Raji (cell line): ENCODE results near the gene TXN2.
A peak's percentile ranks its signal among the peaks of the same experiment; 100 is the strongest.

Experiments used
- POLR2A ChIP-seq: IDR thresholded peaks from 2 replicates; pipeline ENCODE4 v1.6.1; 2011; ENCODE audit warnings: low read depth, low read length, control low read depth; ENCODE audit not compliant: insufficient read depth

The TXN2 gene

DNA sequence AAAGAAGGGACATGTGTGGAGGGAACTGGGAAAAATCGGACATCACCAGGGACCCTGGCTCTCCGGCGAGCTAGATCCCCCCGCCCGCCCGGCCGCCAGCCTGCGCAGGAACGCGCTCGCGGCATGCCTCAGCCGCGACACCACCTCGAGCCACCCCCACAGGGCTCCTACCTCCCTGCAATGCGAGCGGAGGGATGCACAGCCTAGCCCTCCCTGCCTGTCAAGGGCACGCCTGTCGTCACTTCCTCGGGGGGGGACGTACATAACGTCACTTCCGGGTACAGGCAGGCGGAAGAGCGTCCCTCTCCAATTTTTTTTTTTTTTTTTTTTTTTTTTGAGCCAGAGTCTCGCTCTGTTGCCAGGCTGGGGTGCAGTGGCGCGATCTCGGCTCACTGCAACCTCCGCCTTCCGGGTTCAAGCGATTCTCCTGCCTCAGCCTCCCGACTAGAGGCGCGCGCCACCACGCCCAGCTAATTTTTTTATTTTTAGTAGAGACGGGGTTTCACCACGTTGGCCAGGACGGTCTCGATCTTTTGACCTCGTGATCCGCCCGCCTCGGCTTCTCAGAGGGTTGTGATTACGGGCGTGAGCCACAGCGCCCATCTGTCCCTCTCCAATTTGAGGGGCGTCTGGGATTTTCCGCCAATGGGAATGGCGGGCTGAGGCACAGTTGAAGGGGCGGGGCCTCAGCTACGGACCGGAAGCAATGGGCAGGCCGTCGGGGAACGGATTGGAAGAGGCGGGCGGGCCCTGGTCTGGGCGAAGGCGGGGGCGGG is at the start of gene TXN2:
Gene TXN2 (minus strand): TSS at position 248 of the 776 bp plus-strand sequence. CDS start 803 bp downstream, outside the sequence.
- TF ChIP-seq POLR2A: peak; percentile 95

DNA sequence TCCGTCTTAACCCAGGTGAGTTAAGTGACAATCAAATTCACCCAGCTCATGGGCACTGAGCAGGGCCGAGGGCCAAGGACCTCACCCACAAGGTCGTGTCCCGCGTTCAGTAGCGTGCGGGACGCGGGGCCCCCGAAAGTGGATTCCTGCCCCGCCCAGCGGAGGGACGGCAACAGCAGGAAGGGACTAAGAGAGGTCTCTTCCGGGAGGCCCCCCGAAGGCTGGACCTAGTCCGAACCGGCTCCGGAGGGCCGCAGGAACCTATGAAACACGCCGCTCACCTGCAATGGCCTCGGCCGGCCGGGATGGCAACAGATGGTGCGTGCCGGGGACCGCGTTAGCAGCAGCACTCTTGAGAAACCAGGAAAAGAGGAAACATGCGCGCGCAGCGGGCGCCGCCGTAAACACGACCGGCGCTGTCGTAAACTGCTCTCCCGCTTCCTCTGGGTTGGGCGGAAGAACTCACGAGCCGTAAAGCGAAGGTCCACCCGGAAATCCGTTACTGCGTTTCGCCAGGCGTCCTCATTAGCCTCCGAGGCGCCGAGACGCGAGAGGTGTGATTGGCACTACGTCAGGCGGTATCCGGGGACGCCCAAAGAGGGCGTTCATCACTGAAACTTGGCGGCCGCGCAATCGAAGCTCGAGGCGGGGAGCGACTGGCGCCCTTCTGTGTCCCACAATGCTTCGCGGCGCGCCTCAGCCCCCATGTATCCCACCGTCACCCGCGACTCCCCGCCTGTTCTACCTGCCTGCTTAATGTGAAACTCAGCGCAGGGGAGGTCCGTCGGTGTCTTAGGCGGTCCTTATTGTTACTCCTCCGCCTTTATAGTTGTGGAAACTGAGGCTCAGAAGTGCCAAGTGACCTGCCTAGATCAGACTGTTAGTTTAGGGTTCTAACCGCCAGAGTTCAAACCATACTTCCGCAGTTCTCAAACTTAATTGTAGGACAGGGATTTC is 47.6 kb upstream of the TXN2 start, which contains the start of gene EIF3D:
Gene EIF3D (minus strand): TSS at position 372 of the 957 bp plus-strand sequence. CDS start 3,045 bp downstream, outside the sequence.
- peak; percentile 88 for TF ChIP-seq POLR2A

- no peak for TF ChIP-seq POLR2A
Observed at GRCh38 chr22:36528341-36528740, 46.9 kb upstream of the TXN2 start.

DNA sequence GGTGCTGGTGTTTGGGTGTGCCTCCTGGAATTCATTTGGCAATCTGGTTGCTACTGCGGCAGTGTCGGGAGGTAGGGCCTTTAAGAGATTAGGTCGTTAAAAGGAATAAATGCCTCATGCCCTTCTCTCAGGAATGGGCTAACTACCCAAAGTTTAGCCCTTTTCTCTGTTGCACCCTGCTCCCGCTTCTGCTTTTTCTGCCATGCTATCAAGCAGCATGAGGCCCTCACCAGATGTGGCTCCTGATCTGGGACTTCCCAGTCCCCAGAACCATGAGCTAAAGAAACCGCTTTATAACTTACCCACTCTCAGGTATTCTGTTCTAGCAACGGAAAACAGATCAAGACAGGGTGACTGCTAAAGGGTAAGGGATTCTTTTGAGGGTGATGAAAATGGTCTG is 41.2 kb upstream of the TXN2 start:
- TF ChIP-seq POLR2A: no peak

GRCh38 chr22:36520423-36520822 is 39.0 kb upstream of the TXN2 start:
- TF ChIP-seq POLR2A: no peak

- TF ChIP-seq POLR2A: no peak
Observed at GRCh38 chr22:36514766-36515165, 33.3 kb upstream of the TXN2 start.

DNA sequence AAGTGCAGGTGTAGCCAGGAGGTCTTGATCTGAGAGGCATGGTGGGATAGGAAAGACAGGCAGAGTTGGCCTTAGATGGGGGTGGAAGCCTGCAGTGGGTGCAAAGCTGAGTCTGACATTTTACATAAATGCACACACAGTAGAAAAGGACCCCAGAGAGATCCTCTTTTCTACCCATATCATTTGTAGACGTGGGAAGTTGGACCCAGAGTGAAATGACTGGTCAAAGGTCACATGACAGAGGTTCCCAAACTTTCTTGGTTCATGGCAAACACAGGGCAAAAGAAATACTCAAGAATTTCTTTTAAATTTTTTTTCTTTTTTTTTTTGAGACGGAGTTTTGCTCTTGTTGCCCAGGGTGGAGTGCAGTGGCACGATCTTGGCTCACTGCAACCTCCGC is 31.6 kb upstream of the TXN2 start:
- TF ChIP-seq POLR2A: no peak

DNA sequence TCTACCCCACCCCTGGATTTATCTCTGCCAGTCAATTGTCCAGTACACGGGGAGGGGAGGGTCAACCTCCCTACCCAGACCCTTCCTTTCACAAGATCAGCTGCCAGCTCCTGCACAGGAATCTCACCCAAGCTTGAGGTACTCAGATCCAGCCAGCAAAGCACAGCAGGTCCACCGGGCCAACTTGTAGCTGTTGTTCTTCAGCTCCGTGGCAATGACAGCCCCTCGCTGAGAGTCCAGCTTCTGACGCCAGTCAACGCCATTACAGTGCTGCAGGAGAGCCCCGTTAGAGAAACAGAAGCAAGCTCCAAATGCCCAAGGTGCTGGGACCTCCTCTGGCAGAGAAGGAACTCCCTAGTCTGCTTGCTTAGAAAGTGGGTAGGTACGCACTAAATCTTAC is 30.9 kb upstream of the TXN2 start:
- TF ChIP-seq POLR2A: no peak

- TF ChIP-seq POLR2A: no peak
Observed at GRCh38 chr22:36510966-36511881, 29.8 kb upstream of the TXN2 start.

DNA sequence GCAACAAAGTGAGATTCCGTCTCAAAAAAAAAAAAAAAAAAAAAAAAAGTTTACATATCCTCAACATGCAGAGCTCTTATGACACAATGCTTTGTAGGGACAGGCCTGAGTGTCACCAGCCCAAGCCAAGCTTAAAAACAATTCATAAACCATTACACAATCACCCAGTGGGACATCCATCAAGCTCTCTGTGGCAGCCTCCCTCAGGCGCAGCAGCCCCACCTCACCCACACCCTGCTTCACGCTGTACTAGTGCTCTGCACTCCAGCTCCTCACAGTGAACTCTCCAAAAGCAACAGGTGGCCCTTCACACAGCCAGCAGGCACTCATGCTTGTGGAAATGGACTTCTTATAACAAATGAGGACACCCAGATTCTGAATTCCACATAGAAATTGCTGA is 28.9 kb upstream of the TXN2 start:
- TF ChIP-seq POLR2A: no peak

DNA sequence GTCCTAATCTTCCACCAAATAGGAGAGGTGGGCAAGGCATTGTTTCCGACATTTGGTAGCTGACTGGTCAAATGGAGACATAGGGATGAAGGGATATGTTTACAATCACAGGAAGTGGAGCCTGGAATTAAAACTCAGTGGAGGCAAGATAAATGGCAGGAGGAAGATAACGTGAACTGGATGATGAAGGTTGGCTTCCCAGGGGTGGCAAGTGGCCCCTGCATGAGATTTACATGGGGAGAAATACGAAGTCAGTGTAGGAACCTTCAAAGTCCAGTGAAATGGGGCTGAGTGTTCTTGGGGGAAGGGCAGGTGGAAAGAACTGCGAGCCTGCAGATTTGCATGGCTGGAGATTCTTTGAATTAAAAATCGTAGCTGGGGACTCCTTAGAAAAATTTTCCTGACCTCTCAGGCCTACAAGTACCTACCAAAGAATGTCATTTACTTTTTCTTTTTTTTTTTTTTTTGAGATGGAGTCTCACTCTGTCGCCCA is 26.1 kb upstream of the TXN2 start:
- TF ChIP-seq POLR2A: no peak

GRCh38 chr22:36506637-36507517 is 25.4 kb upstream of the TXN2 start, which contains the start of gene FOXRED2:
TSS of gene FOXRED2 (minus strand) at chr22:36507040. CDS start at chr22:36506422, 618 bp downstream.
- TF ChIP-seq POLR2A: peak; percentile 85

GRCh38 chr22:36505998-36506635 is 24.7 kb upstream of the TXN2 start:
- no peak for TF ChIP-seq POLR2A
